Stimulated activated CD4-positive, alpha-beta T cell treated with anti-CD3 and anti-CD28 coated beads, Interleukin-12 subunit alpha, Interleukin-12 subunit beta, amount 100 ng/mL, for 4 hours (primary cell): ENCODE measurements around the gene UBE2B.

Experiments used
- DNase-seq: peaks from one replicate; pipeline ENCODE4 v3.0.0-alpha.2; 2020

The UBE2B gene

GRCh38 chr5:134438721-134439123, 67.4 kb downstream of the UBE2B start:
- no peak for DNase-seq

- no peak for DNase-seq
Measured at GRCh38 chr5:134439210-134439654, 67.9 kb downstream of the UBE2B start.

GRCh38 chr5:134440201-134440755, 68.9 kb downstream of the UBE2B start:
- no peak for DNase-seq
